C4-2B (cell line): ENCODE results near the gene SCO2.

ENCODE experiments used
- H3K27ac ChIP-seq: fragments of 450-650 bp; 2 replicates; pipeline ENCODE4 v1.5.1; 2017
- CTCF ChIP-seq: fragments of 450-650 bp; conservative IDR thresholded peaks from 2 replicates; pipeline ENCODE4 v1.5.1; 2017; ENCODE audit warnings: mild to moderate bottlenecking
- ZFX ChIP-seq: fragments of 450-650 bp; IDR thresholded peaks from 2 replicates; pipeline ENCODE4 v1.6.1; 2017

The SCO2 gene

GRCh38 chr22:50525104-50525857, at the start of gene SCO2:
Gene SCO2 (minus strand): TSS chr22:50525598. CDS start chr22:50524411, 1,187 bp downstream.
- no peak; the same call in 1 of the 2 replicates for TF ChIP-seq ZFX
- no peak for TF ChIP-seq CTCF
- H3K27ac ChIP-seq = peak within 1 kb of the TSS; percentile 98

- TF ChIP-seq ZFX (no peak), CTCF (no peak)
- H3K27ac ChIP-seq = no peak overlapping the region
These were observed 49.0 kb upstream of the SCO2 start for GRCh38 chr22:50574383-50574755.

- no peak overlapping the region for H3K27ac ChIP-seq
- no peak for TF ChIP-seq ZFX
- TF ChIP-seq CTCF = no peak
These were observed 48.3 kb upstream of the SCO2 start for GRCh38 chr22:50573491-50574382.

GRCh38 chr22:50572965-50573364, 47.6 kb upstream of the SCO2 start:
- no peak overlapping the region for H3K27ac ChIP-seq
- TF ChIP-seq CTCF (no peak), ZFX (no peak)

- no peak overlapping the region for H3K27ac ChIP-seq
- TF ChIP-seq CTCF (no peak), ZFX (no peak)
These were observed 46.1 kb upstream of the SCO2 start for GRCh38 chr22:50571264-50572175.

GRCh38 chr22:50570861-50571260, 45.5 kb upstream of the SCO2 start:
- no peak overlapping the region for H3K27ac ChIP-seq
- no peak for TF ChIP-seq ZFX
- no peak for TF ChIP-seq CTCF
